Bronchial epithelial cell (primary cell): ENCODE measurements around the gene ADRA2A. TPM values are rescaled to one million over a fixed set of nuclear protein-coding genes. Genes with fewer than 3 reads are reported as not detected.

Experiments used
- DNase-seq: peaks from one replicate; pipeline ENCODE4 v3.0.0-alpha.2; 2010; ENCODE audit warnings: low read depth
- FAIRE-seq: peaks from 2 replicates; lab custom pipeline; 2011; peaks lifted over from hg19 to GRCh38; lab: Jason Lieb, UNC
- H3K27me3 ChIP-seq: 2 replicates; pipeline ENCODE4 v1.5.1; 2011; ENCODE audit warnings: low read length; ENCODE audit not compliant: control insufficient read depth, insufficient read depth
- H3K36me3 ChIP-seq: 2 replicates; pipeline ENCODE4 v1.5.1; 2011; ENCODE audit warnings: low read length; ENCODE audit not compliant: control insufficient read depth, insufficient read depth
- H3K4me3 ChIP-seq: 2 replicates; pipeline ENCODE4 v1.5.1; 2011; ENCODE audit warnings: mild to moderate bottlenecking, low read depth, low read length, control low read depth
- CTCF ChIP-seq: IDR thresholded peaks from 2 replicates; pipeline ENCODE4 v1.5.1; 2011; ENCODE audit warnings: mild to moderate bottlenecking, moderate library complexity, low read length, control low read depth, inconsistent platforms; ENCODE audit not compliant: insufficient read depth, severe bottlenecking
- total RNA-seq: library from RNA; depleted of rRNA; stranded (reverse); fragments of >200 nt; gene quantifications from 2 replicates; pipeline ENCODE4 v1.2.1, GENCODE V29; 2014

The ADRA2A gene
- total RNA-seq, 1 donor from 2014 or later: not detected

DNA sequence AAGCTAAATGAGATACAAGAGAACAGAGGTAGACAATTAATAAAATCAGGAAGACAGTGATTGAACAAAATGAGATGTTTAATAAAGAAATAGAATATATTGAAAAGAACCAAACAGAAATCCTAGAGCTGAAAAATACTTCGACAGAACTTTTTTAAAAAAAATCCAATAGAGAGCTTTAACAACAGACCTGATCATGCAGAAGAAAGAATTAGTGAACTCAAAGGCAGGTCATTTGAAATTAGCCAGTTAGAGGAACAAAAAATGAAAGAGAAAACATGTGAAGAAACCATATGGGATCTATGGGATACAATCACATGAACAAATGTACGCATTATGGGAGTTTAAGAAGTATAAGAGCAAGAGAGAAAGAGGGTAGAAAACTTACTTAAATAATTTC is 37.3 kb upstream of the ADRA2A start:
- FAIRE-seq (no peak), DNase-seq (no peak)
- no peaks in the 10 kb centered on the region for H3K36me3 ChIP-seq
- no peak overlapping the region for H3K4me3 ChIP-seq
- TF ChIP-seq CTCF: no peak
- H3K27me3 ChIP-seq: no peaks in the 10 kb centered on the region

DNA sequence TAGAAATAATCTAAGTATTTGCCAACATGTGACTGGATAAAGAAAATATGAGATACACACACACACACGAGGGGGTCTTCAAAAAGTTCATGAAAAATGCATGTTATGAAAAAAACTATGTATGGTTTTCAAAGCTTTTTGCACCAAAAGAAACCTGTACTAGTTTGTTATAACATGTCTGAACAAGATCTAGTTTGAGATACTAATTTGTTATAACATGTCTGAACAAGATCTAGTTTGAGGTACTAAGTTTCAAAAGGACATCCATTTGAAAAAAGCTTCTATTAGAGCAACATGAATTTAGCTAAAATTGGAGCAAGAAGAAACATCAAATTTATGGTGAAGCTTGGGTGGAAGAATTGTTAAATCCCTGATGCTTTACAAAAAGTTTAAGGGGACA is 19.8 kb upstream of the ADRA2A start:
- H3K27me3 ChIP-seq: no peaks in the 10 kb centered on the region
- H3K4me3 ChIP-seq: no peak overlapping the region
- DNase-seq (peak; percentile 67), FAIRE-seq (no peak)
- H3K36me3 ChIP-seq: no peaks in the 10 kb centered on the region
- no peak for TF ChIP-seq CTCF

DNA sequence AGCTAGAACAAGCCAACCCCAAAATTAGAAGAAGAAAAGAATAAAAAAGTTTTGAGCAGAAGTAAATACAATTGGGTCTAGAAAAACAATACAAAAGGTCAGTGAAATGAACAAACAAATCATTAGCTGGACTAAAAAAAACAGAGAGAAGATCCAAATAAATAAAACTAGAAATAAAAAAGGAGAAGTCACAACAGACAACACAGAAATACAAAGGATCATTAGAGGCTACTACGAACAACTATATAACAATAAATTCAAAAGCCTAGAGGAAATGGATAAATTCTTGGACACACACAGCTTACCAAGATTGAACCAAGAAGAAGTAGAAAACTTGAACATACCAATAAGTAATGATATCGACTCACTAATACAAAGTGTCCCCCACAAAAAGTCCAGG is 13.4 kb upstream of the ADRA2A start:
- Histone ChIP-seq H3K4me3 (no peak overlapping the region), H3K27me3 (no peaks in the 10 kb centered on the region), H3K36me3 (no peaks in the 10 kb centered on the region)
- FAIRE-seq (no peak), DNase-seq (no peak)
- TF ChIP-seq CTCF: no peak

- H3K36me3 ChIP-seq: no peaks in the 10 kb centered on the region
- FAIRE-seq (no peak), DNase-seq (peak; percentile 13)
- H3K27me3 ChIP-seq: peaks cover 21% of the 10 kb centered on the region
- no peak overlapping the region for H3K4me3 ChIP-seq
- no peak for TF ChIP-seq CTCF
These were observed 4.6 kb upstream of the ADRA2A start for GRCh38 chr10:111072232-111072631.

DNA sequence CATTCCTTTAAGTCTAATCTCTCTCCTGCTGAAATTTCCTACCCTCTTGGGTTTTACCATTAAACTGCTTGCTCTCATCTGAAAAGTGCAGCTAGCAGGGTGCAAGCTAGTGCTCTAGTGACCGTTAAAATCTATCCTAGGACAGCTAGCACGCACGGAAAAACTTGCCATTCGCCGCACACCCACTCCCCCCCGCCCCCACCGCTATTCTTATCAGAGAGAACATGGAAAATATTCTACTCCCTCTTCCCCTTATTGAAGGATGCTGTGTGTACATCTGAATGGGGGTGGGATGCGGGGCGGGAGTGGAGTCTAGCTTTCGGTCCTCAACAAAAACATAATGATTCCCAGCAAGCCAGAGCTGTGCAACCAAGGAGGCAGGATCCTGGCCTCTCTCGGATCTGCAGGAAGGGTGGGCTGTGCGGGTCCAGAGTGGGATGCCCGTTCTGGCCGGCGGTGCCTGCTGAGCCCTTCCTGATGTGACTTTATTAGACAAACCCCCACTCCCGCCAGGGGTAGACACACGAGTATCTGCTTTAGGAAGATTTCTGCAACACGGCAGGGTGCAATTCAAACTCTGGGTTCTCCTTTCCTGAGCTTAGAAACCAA is 1.1 kb upstream of the ADRA2A start:
- FAIRE-seq: no peak
- no peak for DNase-seq
- no peak overlapping the region for H3K4me3 ChIP-seq
- H3K36me3 ChIP-seq: no peaks in the 10 kb centered on the region
- no peak for TF ChIP-seq CTCF
- H3K27me3 ChIP-seq: peaks cover 40% of the 10 kb centered on the region

- no peak for FAIRE-seq
- peaks cover 40% of the 10 kb centered on the region for H3K27me3 ChIP-seq
- no peaks in the 10 kb centered on the region for H3K36me3 ChIP-seq
- DNase-seq: no peak
- peak; percentile 90 for TF ChIP-seq CTCF
- H3K4me3 ChIP-seq: peak overlapping the region; percentile 30
These were observed 593 bp upstream of the ADRA2A start for GRCh38 chr10:111076191-111076681.
